Mammary microvascular endothelial cell (primary cell): ENCODE measurements around the gene REPS1. TPM values are rescaled to one million over a fixed set of nuclear protein-coding genes. Genes with fewer than 3 reads are reported as not detected.

Source experiments
- total RNA-seq: library from RNA; depleted of rRNA; stranded (reverse); fragments of >200 nt; gene quantifications from 2 replicates; pipeline ENCODE4 v1.2.3, GENCODE V29; 2015

Gene REPS1, protein sequence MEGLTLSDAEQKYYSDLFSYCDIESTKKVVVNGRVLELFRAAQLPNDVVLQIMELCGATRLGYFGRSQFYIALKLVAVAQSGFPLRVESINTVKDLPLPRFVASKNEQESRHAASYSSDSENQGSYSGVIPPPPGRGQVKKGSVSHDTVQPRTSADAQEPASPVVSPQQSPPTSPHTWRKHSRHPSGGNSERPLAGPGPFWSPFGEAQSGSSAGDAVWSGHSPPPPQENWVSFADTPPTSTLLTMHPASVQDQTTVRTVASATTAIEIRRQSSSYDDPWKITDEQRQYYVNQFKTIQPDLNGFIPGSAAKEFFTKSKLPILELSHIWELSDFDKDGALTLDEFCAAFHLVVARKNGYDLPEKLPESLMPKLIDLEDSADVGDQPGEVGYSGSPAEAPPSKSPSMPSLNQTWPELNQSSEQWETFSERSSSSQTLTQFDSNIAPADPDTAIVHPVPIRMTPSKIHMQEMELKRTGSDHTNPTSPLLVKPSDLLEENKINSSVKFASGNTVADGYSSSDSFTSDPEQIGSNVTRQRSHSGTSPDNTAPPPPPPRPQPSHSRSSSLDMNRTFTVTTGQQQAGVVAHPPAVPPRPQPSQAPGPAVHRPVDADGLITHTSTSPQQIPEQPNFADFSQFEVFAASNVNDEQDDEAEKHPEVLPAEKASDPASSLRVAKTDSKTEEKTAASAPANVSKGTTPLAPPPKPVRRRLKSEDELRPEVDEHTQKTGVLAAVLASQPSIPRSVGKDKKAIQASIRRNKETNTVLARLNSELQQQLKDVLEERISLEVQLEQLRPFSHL
- 25.4 and 26.1 TPM in 2 replicates for total RNA-seq

GRCh38 chr6:138987643-138988468 lies at the start of gene REPS1:
Gene REPS1 (minus strand): TSS chr6:138988253. CDS start chr6:138987682, 571 bp downstream.

GRCh38 chr6:139028658-139029469 lies 40.8 kb upstream of the REPS1 start, which contains the start of gene ABRACL:
Gene ABRACL (plus strand): TSS chr6:139028745. CDS start chr6:139034161, 5,416 bp downstream.

Other genes starting within 250 kb of the REPS1 start
- 13.0 and 25.4 TPM in 2 replicates for gene CCDC28A, start 214.5 kb downstream of the REPS1 start, total RNA-seq
- gene ECT2L, start 192.2 kb downstream of the REPS1 start, total RNA-seq = not detected in 2 replicates
- gene ABRACL, start 40.5 kb upstream of the REPS1 start, total RNA-seq = 183 and 241 TPM in 2 replicates
- 14.8 and 17.2 TPM in 2 replicates for gene HECA, start 146.8 kb upstream of the REPS1 start, total RNA-seq